H1 (cell line): ENCODE results near the gene MAPT. TPM values are rescaled to one million over a fixed set of nuclear protein-coding genes. Genes with fewer than 3 reads are reported as not detected.
A peak's percentile ranks its signal among the peaks of the same experiment; 100 is the strongest.

ENCODE experiments used
- CTCF ChIA-PET: fragments of 300-600 bp; sonication (Branson Sonifier 250); formaldehyde crosslinking; loops from one replicate; lab custom pipeline; 2021; ENCODE audit not compliant: partially characterized antibody; lab: Charles Lee
- POLR2A ChIA-PET: fragments of 300-600 bp; sonication (Branson Sonifier 250); formaldehyde crosslinking; loops from one replicate; lab custom pipeline; 2021; ENCODE audit warnings: inconsistent platforms; ENCODE audit not compliant: partially characterized antibody; lab: Charles Lee
- DNase-seq, 2 experiments: peaks; one replicate each; pipeline versions ENCODE4 v3.0.0 to v3.0.0-alpha.2; 2010 to 2022; ENCODE audit warnings: low spot score in 2 of 2, low read depth in 1 of 2, mixed read lengths in 1 of 2
- FAIRE-seq: peaks from 2 replicates; lab custom pipeline; 2011; peaks lifted over from hg19 to GRCh38; lab: Jason Lieb, UNC
- H2AFZ ChIP-seq: 2 replicates; pipeline ENCODE4 v1.8.1; 2012; ENCODE audit warnings: low read length, inconsistent platforms
- H2AK5ac ChIP-seq: 2 replicates; pipeline ENCODE4 v1.6.1; 2013; ENCODE audit warnings: low read depth, low read length
- H2BK120ac ChIP-seq: replicated peaks from 2 replicates; pipeline ENCODE3; 2013; ENCODE audit warnings: low read depth, low read length, inconsistent platforms
- H2BK12ac ChIP-seq: 2 replicates; pipeline ENCODE4 v1.6.1; 2013; ENCODE audit warnings: low read depth, low read length
- H2BK15ac ChIP-seq: 2 replicates; pipeline ENCODE4 v1.6.1; 2013; ENCODE audit warnings: low read length
- H2BK20ac ChIP-seq: 2 replicates; pipeline ENCODE4 v1.6.1; 2013; ENCODE audit warnings: low read length
- H2BK5ac ChIP-seq: 2 replicates; pipeline ENCODE4 v1.6.1; 2013; ENCODE audit warnings: low read depth, low read length
- H3K14ac ChIP-seq: 2 replicates; pipeline ENCODE4 v1.6.1; 2013; ENCODE audit warnings: inconsistent platforms; ENCODE audit not compliant: insufficient read length
- H3K18ac ChIP-seq: 2 replicates; pipeline ENCODE4 v1.6.1; 2013; ENCODE audit warnings: low read length; ENCODE audit errors: extremely low read depth
- H3K23ac ChIP-seq: 2 replicates; pipeline ENCODE4 v1.6.1; 2013; ENCODE audit warnings: inconsistent platforms; ENCODE audit not compliant: insufficient read length
- H3K23me2 ChIP-seq: 2 replicates; pipeline ENCODE4 v1.6.1; 2013; ENCODE audit warnings: low read depth, low read length
- H3K27ac ChIP-seq: 2 replicates; pipeline ENCODE4 v1.6.1; 2011; ENCODE audit warnings: low read depth, low read length, inconsistent platforms
- H3K27me3 ChIP-seq, 4 experiments: replicated peaks in 1 of 4; 1 replicate in 1 of 4; 2 replicates in 3 of 4; pipeline versions ENCODE4 v1.6.1 to v1.8.1; 2011 to 2013; ENCODE audit warnings: low read length in 3 of 4, mild to moderate bottlenecking in 3 of 4, inconsistent platforms in 2 of 4, mixed read lengths in 2 of 4, moderate library complexity in 1 of 4; ENCODE audit not compliant: control insufficient read depth in 3 of 4, insufficient read depth in 3 of 4; ENCODE audit errors: extremely low read depth in 1 of 4
- H3K36me3 ChIP-seq, 4 experiments: 2 replicates each; pipeline versions ENCODE4 v1.6.1 to v1.8.1; 2011 to 2013; ENCODE audit warnings: mild to moderate bottlenecking in 4 of 4, low read length in 3 of 4, moderate library complexity in 2 of 4, control low read depth in 1 of 4, inconsistent platforms in 1 of 4; ENCODE audit not compliant: insufficient read depth in 4 of 4, control insufficient read depth in 2 of 4
- H3K4ac ChIP-seq: replicated peaks from 2 replicates; pipeline ENCODE3; 2013; ENCODE audit warnings: low read length, low read depth, mixed read lengths, inconsistent platforms; ENCODE audit not compliant: insufficient read length
- H3K4me1 ChIP-seq, 4 experiments: replicated peaks in 1 of 4; 1 replicate in 1 of 4; 2 replicates in 3 of 4; pipeline versions ENCODE4 v1.6.1 to v1.8.1; 2011 to 2013; ENCODE audit warnings: low read length in 3 of 4, inconsistent platforms in 2 of 4, mixed read lengths in 1 of 4; ENCODE audit not compliant: insufficient read depth in 4 of 4, control insufficient read depth in 3 of 4
- H3K4me2 ChIP-seq, 2 experiments: 2 replicates each; pipeline versions ENCODE4 v1.6.1 to v1.8.1; 2011 to 2013; ENCODE audit warnings: low read depth in 2 of 2, low read length in 2 of 2, control low read depth in 1 of 2, inconsistent platforms in 1 of 2, mild to moderate bottlenecking in 1 of 2; ENCODE audit not compliant: insufficient read depth in 1 of 2
- H3K4me3 ChIP-seq, 4 experiments: fragments of 200-600, 300-600 bp in 1 of 4; sonication (generic), shearing (Covaris generic), sonication (Bioruptor Twin) in 1 of 4; 2 replicates each; pipeline versions ENCODE4 v1.5.1 to v1.8.1; 2011 to 2016; ENCODE audit warnings: low read length in 4 of 4, low read depth in 3 of 4, control low read depth in 2 of 4, inconsistent platforms in 2 of 4, mild to moderate bottlenecking in 2 of 4, mixed read lengths in 1 of 4, moderate library complexity in 1 of 4; ENCODE audit not compliant: insufficient read depth in 2 of 4; ENCODE audit errors: extremely low read depth in 1 of 4
- H3K56ac ChIP-seq: replicated peaks from 2 replicates; pipeline ENCODE3; 2013; ENCODE audit warnings: low read depth, mild to moderate bottlenecking, mixed read lengths, low read length, inconsistent platforms; ENCODE audit not compliant: insufficient read length
- H3K79me1 ChIP-seq: 2 replicates; pipeline ENCODE4 v1.6.1; 2013; ENCODE audit warnings: low read depth, low read length, control low read depth
- H3K79me2 ChIP-seq, 2 experiments: 2 replicates each; pipeline versions ENCODE4 v1.6.1 to v1.8.1; 2012 to 2013; ENCODE audit warnings: low read length in 2 of 2, mild to moderate bottlenecking in 2 of 2, inconsistent platforms in 1 of 2; ENCODE audit not compliant: insufficient read depth in 2 of 2, control insufficient read depth in 1 of 2
- H3K9ac ChIP-seq, 4 experiments: replicated peaks in 1 of 4; 1 replicate in 1 of 4; 2 replicates in 3 of 4; pipeline versions ENCODE4 v1.6.1 to v1.8.1; 2011 to 2013; ENCODE audit warnings: low read depth in 3 of 4, low read length in 3 of 4, control low read depth in 2 of 4, mild to moderate bottlenecking in 2 of 4, moderate library complexity in 2 of 4, inconsistent platforms in 1 of 4; ENCODE audit errors: extremely low read depth in 1 of 4
- H3K9me3 ChIP-seq, 2 experiments: 2 replicates each; pipeline versions ENCODE4 v1.6.1 to v1.8.1; 2012 to 2013; ENCODE audit warnings: mild to moderate bottlenecking in 2 of 2, moderate library complexity in 2 of 2, control low read depth in 1 of 2, inconsistent platforms in 1 of 2, low read depth in 1 of 2, low read length in 1 of 2, mixed read lengths in 1 of 2; ENCODE audit not compliant: insufficient read depth in 2 of 2
- H4K20me1 ChIP-seq, 2 experiments: replicated peaks in 1 of 2; 2 replicates each; pipeline versions ENCODE3 to v1.8.1; 2011 to 2013; ENCODE audit warnings: inconsistent platforms in 2 of 2, low read length in 2 of 2, mild to moderate bottlenecking in 1 of 2; ENCODE audit not compliant: insufficient read depth in 2 of 2, control insufficient read depth in 1 of 2
- H4K5ac ChIP-seq: 2 replicates; pipeline ENCODE4 v1.6.1; 2013; ENCODE audit warnings: low read length, low read depth, mixed read lengths, inconsistent platforms; ENCODE audit not compliant: insufficient read length
- H4K8ac ChIP-seq: 2 replicates; pipeline ENCODE4 v1.8.0; 2013; ENCODE audit warnings: mild to moderate bottlenecking, moderate library complexity, low read length, inconsistent platforms; ENCODE audit not compliant: insufficient read depth; ENCODE audit errors: extremely low read depth
- H4K91ac ChIP-seq: replicated peaks from 2 replicates; pipeline ENCODE3; 2013; ENCODE audit warnings: low read length, mixed read lengths, inconsistent platforms; ENCODE audit not compliant: insufficient read length
- ASH2L ChIP-seq: fragments of 200-600, 300-600 bp; sonication (generic); IDR thresholded peaks from one replicate; pipeline ENCODE4 v1.7.1; 2017; ENCODE audit warnings: low read length
- BRCA1 ChIP-seq: IDR thresholded peaks from 2 replicates; pipeline ENCODE4 v1.6.1; 2012; ENCODE audit warnings: low read depth, low read length, improper control_type of control experiment
- CBX5 ChIP-seq: fragments of 300-800, 300-1000 bp; sonication (generic); IDR thresholded peaks from 2 replicates; pipeline ENCODE4 v1.7.1; 2016; ENCODE audit warnings: antibody characterized with exemption, low read length, low read depth
- CEBPB ChIP-seq: IDR thresholded peaks from 2 replicates; pipeline ENCODE4 v1.6.1; 2012; ENCODE audit warnings: low read depth, low read length
- EP300 ChIP-seq, 2 experiments: IDR thresholded peaks; 1 replicate in 1 of 2; 2 replicates in 1 of 2; pipeline ENCODE4 v1.6.1; 2011 to 2012; ENCODE audit warnings: low read depth in 2 of 2, low read length in 2 of 2, mild to moderate bottlenecking in 2 of 2, borderline replicate concordance in 1 of 2, inconsistent platforms in 1 of 2, moderate library complexity in 1 of 2
- GABPA ChIP-seq: IDR thresholded peaks from 2 replicates; pipeline ENCODE4 v1.6.1; 2011; ENCODE audit warnings: mild to moderate bottlenecking, low read length, moderate library complexity, borderline replicate concordance; ENCODE audit not compliant: insufficient read depth
- GTF2F1 ChIP-seq: IDR thresholded peaks from 2 replicates; pipeline ENCODE4 v1.6.1; 2012; ENCODE audit warnings: low read depth, low read length, improper control_type of control experiment, borderline replicate concordance
- NANOG ChIP-seq: IDR thresholded peaks from 2 replicates; pipeline ENCODE4 v1.6.1; 2011; ENCODE audit warnings: low read length, low read depth, mild to moderate bottlenecking, inconsistent platforms; ENCODE audit not compliant: insufficient read depth, poor library complexity, severe bottlenecking
- RAD21 ChIP-seq, 2 experiments: IDR thresholded peaks in 1 of 2; conservative IDR thresholded peaks in 1 of 2; 2 replicates each; pipeline ENCODE4 v1.6.1; 2011; ENCODE audit warnings: low read depth in 2 of 2, low read length in 2 of 2, improper control_type of control experiment in 1 of 2, inconsistent platforms in 1 of 2, mild to moderate bottlenecking in 1 of 2, moderate library complexity in 1 of 2
- TBP ChIP-seq: IDR thresholded peaks from 2 replicates; pipeline ENCODE4 v1.6.1; 2011; ENCODE audit warnings: low read depth, low read length, improper control_type of control experiment
- WGBS, 2 experiments: shearing (Covaris generic) in 1 of 2; methylation state at CpG; one replicate each; pipeline versions ENCODE4 v1.1.6 to v1.1.7; 2013 to 2015; ENCODE audit warnings: low lambda C conversion rate in 2 of 2, mixed read lengths in 2 of 2, inconsistent platforms in 1 of 2, low coverage in 1 of 2, missing lambda C conversion rate in 1 of 2; ENCODE audit not compliant: insufficient replicate concordance in 2 of 2, insufficient coverage in 1 of 2, insufficient read length in 1 of 2; ENCODE audit errors: extremely low coverage in 1 of 2, missing lambda C conversion rate in 1 of 2; 5-methylcytosine and 5-hydroxymethylcytosine counted together
- polyA plus RNA-seq, 7 experiments: library from polyadenylated mRNA; depleted of rRNA in 3 of 7; stranded (reverse) in 5 of 7; unstranded in 2 of 7; fragments of >200 nt in 5 of 7; fragments of 200-250 nt in 2 of 7; gene quantifications; 1 replicate in 5 of 7; 2 replicates in 1 of 7; 4 replicates in 1 of 7; pipeline versions ENCODE4 v1.2.1 to v1.2.3, GENCODE V29; 2011 to 2013; ENCODE audit warnings: missing spikeins in 2 of 7, mixed read lengths in 2 of 7
- total RNA-seq: library from RNA; stranded (reverse); fragmentation: NEBNext Ultra II Directional; extraction: Animal tissue kit (Norgen Biotek cat#: 25700); gene quantifications from 2 replicates; pipeline ENCODE4 v1.2.1, GENCODE V29; 2021

Gene MAPT
- total and polyA plus RNA-seq, 2 of the 8 experiments (the other 6 are each of a cell fraction or from before 2014, with no cell fraction given), result 0.54 to 1.7 TPM

- ChIA-PET CTCF (interaction anchor here (0.8 to 4.4 kb wide), 3 partner anchors 21 to 65 kb away, joined by 3 to 22 read pairs (median 13); no protein-coding TSS in a partner anchor), POLR2A (no interaction called here)
- Histone ChIP-seq H3K27ac (no peak overlapping the region), H2BK5ac (no peak overlapping the region), H3K79me1 (no peaks in the 10 kb centered on the region), H3K18ac (no peak overlapping the region), H3K4me2 (no peak overlapping the region), H2BK120ac (no peak overlapping the region), H4K5ac (no peak overlapping the region), H3K56ac (peak overlapping the region; percentile 80), H3K4ac (no peak overlapping the region), H3K23ac (no peak overlapping the region), H4K8ac (no peak overlapping the region), H3K9me3 (no peaks in the 10 kb centered on the region), H4K20me1 (no peaks in the 10 kb centered on the region), H2AK5ac (no peak overlapping the region), H3K14ac (no peak overlapping the region), H4K91ac (no peak overlapping the region), H2BK20ac (no peak overlapping the region), H3K79me2 (no peaks in the 10 kb centered on the region), H2AFZ (no peak overlapping the region), H3K4me3 (no peak overlapping the region), H3K9ac (no peak overlapping the region), H3K36me3 (no peaks in the 10 kb centered on the region), H3K4me1 (peaks cover 0 to 3% (median 0%) of the 10 kb centered on the region in 4 experiments; a peak in 1 of 7 replicates), H2BK12ac (no peak overlapping the region), H2BK15ac (no peak overlapping the region), H3K27me3 (peaks cover 0 to 5% (median 0%) of the 10 kb centered on the region in 4 experiments; a peak in 3 of 7 replicates), H3K23me2 (peaks cover 10% of the 10 kb centered on the region; the same call in 1 of the 2 replicates)
- no peak for TF ChIP-seq CEBPB
- no peak for TF ChIP-seq GABPA
- TF ChIP-seq BRCA1, result no peak
- no peak for TF ChIP-seq EP300 (IDR thresholded peaks at IDR 0.05; ENCODE audit: borderline replicate concordance in 1 of 2, low read depth in 2 of 2, low read length in 2 of 2)
- TF ChIP-seq GTF2F1, result no peak
- no peak for TF ChIP-seq RAD21 (IDR thresholded peaks at IDR 0.05 in 1 of 2, conservative IDR thresholded peaks at IDR 0.05 in 1 of 2; ENCODE audit: low read depth in 2 of 2, low read length in 2 of 2)
- no peak for TF ChIP-seq ASH2L
- TF ChIP-seq NANOG, result no peak
- no peak for TF ChIP-seq CBX5
- no peak for TF ChIP-seq TBP
- DNase-seq (no peak), FAIRE-seq (no peak)
- 88 to 100% methylated on average over 2 of the region's 2 CpGs for WGBS, 2 experiments
Measured at GRCh38 chr17:45969726-45970125, 75.4 kb downstream of the MAPT start.
